ENCODE measurements around the gene AATK.

- TF ChIP-seq POLR2A (IDR thresholded peaks at IDR 0.05) (no peak), CTCF (IDR thresholded peaks at IDR 0.05) (no peak)
Measured at GRCh38 chr17:81156866-81157805, 8.9 kb downstream of the AATK start.
